Measurements from ENCODE around the gene CPS1.

The CPS1 gene

GRCh38 chr2:210681491-210681890 is 125.1 kb downstream of the CPS1 start:
- no peaks in the 10 kb centered on the region for H3K36me3 ChIP-seq (ENCODE audit: insufficient read depth, low read length)
- H3K4me3 ChIP-seq, result no peak overlapping the region
- H3K27ac ChIP-seq, result no peak overlapping the region
- no peaks in the 10 kb centered on the region for H3K9me3 ChIP-seq (ENCODE audit: low read depth, low read length)
- TF ChIP-seq FOXP2 (optimal IDR thresholded peaks at IDR 0.05; ENCODE audit: control extremely low read depth, extremely low read length, insufficient read depth) (no peak), EZH2 (IDR thresholded peaks at IDR 0.05) (no peak), POLR2AphosphoS5 (IDR thresholded peaks at IDR 0.05; ENCODE audit: borderline replicate concordance, low read depth, low read length) (no peak)
- no peak for DNase-seq (ENCODE audit: low read depth, low spot score)
- H3K9ac ChIP-seq (ENCODE audit: insufficient read length), result no peak overlapping the region

- TF ChIP-seq FOXP2 (optimal IDR thresholded peaks at IDR 0.05; ENCODE audit: control extremely low read depth, extremely low read length, insufficient read depth), result no peak
- TF ChIP-seq POLR2AphosphoS5 (IDR thresholded peaks at IDR 0.05; ENCODE audit: borderline replicate concordance, low read depth, low read length), result no peak
- TF ChIP-seq EZH2 (IDR thresholded peaks at IDR 0.05), result no peak
- Histone ChIP-seq H3K9me3 (ENCODE audit: low read depth, low read length) (no peaks in the 10 kb centered on the region), H3K9ac (ENCODE audit: insufficient read length) (no peak overlapping the region), H3K4me3 (no peak overlapping the region), H3K27ac (no peak overlapping the region), H3K36me3 (ENCODE audit: insufficient read depth, low read length) (no peaks in the 10 kb centered on the region)
- DNase-seq (ENCODE audit: low read depth, low spot score), result no peak
These were observed 130.0 kb downstream of the CPS1 start for GRCh38 chr2:210686401-210686800.

- Histone ChIP-seq H3K36me3 (ENCODE audit: insufficient read depth, low read length) (no peaks in the 10 kb centered on the region), H3K9ac (ENCODE audit: insufficient read length) (no peak overlapping the region), H3K9me3 (ENCODE audit: low read depth, low read length) (no peaks in the 10 kb centered on the region), H3K4me3 (no peak overlapping the region), H3K27ac (no peak overlapping the region)
- no peak for TF ChIP-seq POLR2AphosphoS5 (IDR thresholded peaks at IDR 0.05; ENCODE audit: borderline replicate concordance, low read depth, low read length)
- TF ChIP-seq EZH2 (IDR thresholded peaks at IDR 0.05), result no peak
- no peak for TF ChIP-seq FOXP2 (optimal IDR thresholded peaks at IDR 0.05; ENCODE audit: control extremely low read depth, extremely low read length, insufficient read depth)
- no peak for DNase-seq (ENCODE audit: low read depth, low spot score)
These were observed 131.5 kb downstream of the CPS1 start for GRCh38 chr2:210687786-210688470.

- no peaks in the 10 kb centered on the region for H3K9me3 ChIP-seq (ENCODE audit: low read depth, low read length)
- no peak overlapping the region for H3K27ac ChIP-seq
- no peak overlapping the region for H3K9ac ChIP-seq (ENCODE audit: insufficient read length)
- TF ChIP-seq EZH2 (IDR thresholded peaks at IDR 0.05) (no peak), POLR2AphosphoS5 (IDR thresholded peaks at IDR 0.05; ENCODE audit: borderline replicate concordance, low read depth, low read length) (no peak), FOXP2 (optimal IDR thresholded peaks at IDR 0.05; ENCODE audit: control extremely low read depth, extremely low read length, insufficient read depth) (no peak)
- DNase-seq (ENCODE audit: low read depth, low spot score), result no peak
- H3K36me3 ChIP-seq (ENCODE audit: insufficient read depth, low read length), result no peaks in the 10 kb centered on the region
- H3K4me3 ChIP-seq, result no peak overlapping the region
These were observed 151.5 kb downstream of the CPS1 start for GRCh38 chr2:210707900-210708299.

GRCh38 chr2:210713122-210713521 is 156.7 kb downstream of the CPS1 start:
- Histone ChIP-seq H3K9me3 (ENCODE audit: low read depth, low read length) (no peaks in the 10 kb centered on the region), H3K27ac (no peak overlapping the region), H3K4me3 (no peak overlapping the region), H3K36me3 (ENCODE audit: insufficient read depth, low read length) (no peaks in the 10 kb centered on the region), H3K9ac (ENCODE audit: insufficient read length) (no peak overlapping the region)
- no peak for DNase-seq (ENCODE audit: low read depth, low spot score)
- TF ChIP-seq FOXP2 (optimal IDR thresholded peaks at IDR 0.05; ENCODE audit: control extremely low read depth, extremely low read length, insufficient read depth) (no peak), EZH2 (IDR thresholded peaks at IDR 0.05) (no peak), POLR2AphosphoS5 (IDR thresholded peaks at IDR 0.05; ENCODE audit: borderline replicate concordance, low read depth, low read length) (no peak)

- DNase-seq (ENCODE audit: low read depth, low spot score), result no peak
- no peak for TF ChIP-seq EZH2 (IDR thresholded peaks at IDR 0.05)
- H3K4me3 ChIP-seq, result no peak overlapping the region
These were observed 159.2 kb downstream of the CPS1 start for GRCh38 chr2:210715560-210716082.

GRCh38 chr2:210718503-210718902 is 162.1 kb downstream of the CPS1 start:
- Histone ChIP-seq H3K36me3 (ENCODE audit: insufficient read depth, low read length) (no peaks in the 10 kb centered on the region), H3K4me3 (no peak overlapping the region), H3K9ac (ENCODE audit: insufficient read length) (no peak overlapping the region), H3K27ac (no peak overlapping the region), H3K9me3 (ENCODE audit: low read depth, low read length) (no peaks in the 10 kb centered on the region)
- DNase-seq (ENCODE audit: low read depth, low spot score), result no peak
- TF ChIP-seq EZH2 (IDR thresholded peaks at IDR 0.05) (no peak), POLR2AphosphoS5 (IDR thresholded peaks at IDR 0.05; ENCODE audit: borderline replicate concordance, low read depth, low read length) (no peak), FOXP2 (optimal IDR thresholded peaks at IDR 0.05; ENCODE audit: control extremely low read depth, extremely low read length, insufficient read depth) (no peak)

More at GRCh38 chr2:210715560-210716082, 159.2 kb downstream of the CPS1 start:
- Histone ChIP-seq H3K27ac (no peak overlapping the region), H3K9ac (ENCODE audit: insufficient read length) (no peak overlapping the region), H3K36me3 (ENCODE audit: insufficient read depth, low read length) (no peaks in the 10 kb centered on the region), H3K9me3 (ENCODE audit: low read depth, low read length) (no peaks in the 10 kb centered on the region)

GRCh38 chr2:210722092-210722491 is 165.7 kb downstream of the CPS1 start:
- Histone ChIP-seq H3K9me3 (ENCODE audit: low read depth, low read length) (no peaks in the 10 kb centered on the region), H3K27ac (no peak overlapping the region), H3K9ac (ENCODE audit: insufficient read length) (no peak overlapping the region), H3K36me3 (ENCODE audit: insufficient read depth, low read length) (no peaks in the 10 kb centered on the region), H3K4me3 (no peak overlapping the region)
- no peak for DNase-seq (ENCODE audit: low read depth, low spot score)
- no peak for TF ChIP-seq FOXP2 (optimal IDR thresholded peaks at IDR 0.05; ENCODE audit: control extremely low read depth, extremely low read length, insufficient read depth)
- TF ChIP-seq EZH2 (IDR thresholded peaks at IDR 0.05), result no peak
- no peak for TF ChIP-seq POLR2AphosphoS5 (IDR thresholded peaks at IDR 0.05; ENCODE audit: borderline replicate concordance, low read depth, low read length)

GRCh38 chr2:210727549-210727948 is 171.2 kb downstream of the CPS1 start:
- Histone ChIP-seq H3K36me3 (ENCODE audit: insufficient read depth, low read length) (no peaks in the 10 kb centered on the region), H3K27ac (no peak overlapping the region), H3K4me3 (no peak overlapping the region), H3K9ac (ENCODE audit: insufficient read length) (no peak overlapping the region), H3K9me3 (ENCODE audit: low read depth, low read length) (no peaks in the 10 kb centered on the region)
- no peak for DNase-seq (ENCODE audit: low read depth, low spot score)
- TF ChIP-seq EZH2 (IDR thresholded peaks at IDR 0.05) (no peak), FOXP2 (optimal IDR thresholded peaks at IDR 0.05; ENCODE audit: control extremely low read depth, extremely low read length, insufficient read depth) (no peak), POLR2AphosphoS5 (IDR thresholded peaks at IDR 0.05; ENCODE audit: borderline replicate concordance, low read depth, low read length) (no peak)

Data from SK-N-MC (cell line).